K562 (cell line): ENCODE results near the gene MAP2K7. TPM values are rescaled to one million over a fixed set of nuclear protein-coding genes. Genes with fewer than 3 reads are reported as not detected.

Experiments used
- ATAC-seq: fragments of 200-7000 bp; cut with Tn5 transposase; 3 replicates; pipeline ENCODE4 v1.9.1; 2020; ENCODE audit warnings: moderate library complexity
- BruUV-seq: library from RNA; stranded (reverse); fragments of 400-500 nt; replicated peaks from 2 replicates; lab custom pipeline; 2021; lab: Mats Ljungman, UMichigan
- CTCF ChIA-PET: fragments of 300-600 bp; formaldehyde crosslinking; extraction: SDS; loops from one replicate; lab custom pipeline; 2021; ENCODE audit warnings: low intra/inter-chr PET ratio; lab: Yijun Ruan, JAX
- POLR2A ChIA-PET: fragments of 300-600, 350-650 bp; sonication (Branson Sonifier 250); formaldehyde crosslinking; extraction: SDS; loops from one replicate; lab custom pipeline; 2021; ENCODE audit warnings: antibody characterized with exemption, inconsistent platforms; lab: Yijun Ruan, JAX
- DNase-seq, 4 experiments: peaks; one replicate each; pipeline versions ENCODE4 v3.0.0 to v3.0.0-alpha.2; 2011 to 2018; ENCODE audit warnings: low spot score in 3 of 4, mixed read lengths in 3 of 4; ENCODE audit errors: extremely low read depth in 1 of 4
- FAIRE-seq: peaks from 2 replicates; lab custom pipeline; 2011; peaks lifted over from hg19 to GRCh38; lab: Jason Lieb, UNC
- H2AFZ ChIP-seq: 2 replicates; pipeline ENCODE4 v1.6.0; 2011; ENCODE audit warnings: low read depth, low read length, control low read depth, inconsistent platforms
- H3K27ac ChIP-seq: fragments of 200-600 bp; 3 replicates; pipeline ENCODE4 v1.8.0; 2011; ENCODE audit warnings: low read depth, mild to moderate bottlenecking, control low read depth, inconsistent platforms, low read length, moderate library complexity, mixed read lengths; ENCODE audit errors: extremely low read depth
- H3K27me3 ChIP-seq, 2 experiments: fragments of 300-600 bp in 1 of 2; 2 replicates in 1 of 2; 3 replicates in 1 of 2; pipeline versions ENCODE4 v1.6.0 to v1.8.0; 2011; ENCODE audit warnings: inconsistent platforms in 2 of 2, low read length in 2 of 2, mild to moderate bottlenecking in 1 of 2, mixed read lengths in 1 of 2, moderate library complexity in 1 of 2; ENCODE audit not compliant: control insufficient read depth in 2 of 2, insufficient read depth in 2 of 2
- H3K36me3 ChIP-seq: fragments of 300-600 bp; 3 replicates; pipeline ENCODE4 v1.8.0; 2011; ENCODE audit warnings: mild to moderate bottlenecking, low read length, inconsistent platforms; ENCODE audit not compliant: control insufficient read depth, insufficient read depth
- H3K4me1 ChIP-seq, 2 experiments: fragments of 200-600 bp in 1 of 2; replicated peaks in 1 of 2; 2 replicates in 1 of 2; 3 replicates in 1 of 2; pipeline versions ENCODE4 v1.5.1 to v1.8.0; 2011; ENCODE audit warnings: inconsistent platforms in 2 of 2, low read length in 2 of 2, mild to moderate bottlenecking in 1 of 2, mixed read lengths in 1 of 2, moderate library complexity in 1 of 2; ENCODE audit not compliant: control insufficient read depth in 2 of 2, insufficient read depth in 2 of 2
- H3K4me2 ChIP-seq: 2 replicates; pipeline ENCODE4 v1.6.1; 2011; ENCODE audit warnings: low read length, control low read depth, inconsistent platforms, mixed read lengths; ENCODE audit not compliant: insufficient read depth
- H3K4me3 ChIP-seq: fragments of 200-600 bp; sonication (generic), shearing (Covaris generic); 2 replicates; pipeline ENCODE4 v1.5.1; 2016; ENCODE audit warnings: control low read depth, inconsistent platforms
- H3K79me2 ChIP-seq: fragments of 200-600 bp; 3 replicates; pipeline ENCODE4 v1.8.0; 2011; ENCODE audit warnings: low read length, inconsistent platforms; ENCODE audit not compliant: control insufficient read depth, insufficient read depth
- H3K9ac ChIP-seq, 2 experiments: 2 replicates each; pipeline versions ENCODE4 v1.6.0 to v1.6.1; 2011; ENCODE audit warnings: low read depth in 2 of 2, low read length in 2 of 2, control low read depth in 1 of 2, inconsistent platforms in 1 of 2, mild to moderate bottlenecking in 1 of 2, mixed read lengths in 1 of 2; ENCODE audit not compliant: insufficient read depth in 1 of 2
- H3K9me1 ChIP-seq: one replicate; pipeline ENCODE4 v1.6.0; 2011; ENCODE audit warnings: inconsistent platforms, mild to moderate bottlenecking, low read length, moderate library complexity; ENCODE audit not compliant: control insufficient read depth, insufficient read depth
- H3K9me3 ChIP-seq: replicated peaks from 2 replicates; pipeline ENCODE4 v1.5.1; 2011; ENCODE audit warnings: low read depth, low read length, inconsistent platforms; ENCODE audit not compliant: control insufficient read depth, insufficient read depth
- H4K20me1 ChIP-seq: replicated peaks from 2 replicates; pipeline ENCODE4 v1.6.1; 2011; ENCODE audit warnings: low read length, inconsistent platforms, mixed read lengths; ENCODE audit not compliant: control insufficient read depth, insufficient read depth
- ATF3 ChIP-seq, 2 experiments: fragments of 450-650 bp in 1 of 2; sonication (generic) in 1 of 2; formaldehyde crosslinking in 1 of 2; IDR thresholded peaks in 1 of 2; conservative IDR thresholded peaks in 1 of 2; 2 replicates each; pipeline versions ENCODE4 v1.6.1 to v1.8.1; 2016 to 2023; ENCODE audit warnings: mild to moderate bottlenecking in 2 of 2, moderate library complexity in 2 of 2, inconsistent platforms in 1 of 2, missing genetic modification reagents in 1 of 2
- CREB1 ChIP-seq, 2 experiments: sonication (generic) in 1 of 2; formaldehyde crosslinking in 1 of 2; IDR thresholded peaks; 2 replicates each; pipeline versions ENCODE4 v1.6.1 to v1.8.0; 2012 to 2022; ENCODE audit warnings: inconsistent platforms in 1 of 2, mild to moderate bottlenecking in 1 of 2, missing genetic modification reagents in 1 of 2, moderate library complexity in 1 of 2
- POLR2A ChIP-seq: fragments of 450-650 bp; conservative IDR thresholded peaks from 2 replicates; pipeline ENCODE4 v1.6.1; 2016
- RBM22 ChIP-seq: fragments of 200-400 bp; formaldehyde crosslinking; IDR thresholded peaks from 2 replicates; pipeline ENCODE4 v1.6.1; 2018; ENCODE audit warnings: low read length, low read depth; ENCODE audit not compliant: poor library complexity, severe bottlenecking
- RBM34 ChIP-seq: fragments of 200-400 bp; formaldehyde crosslinking; IDR thresholded peaks from 2 replicates; pipeline ENCODE4 v1.6.1; 2018; ENCODE audit warnings: low read length, borderline replicate concordance; ENCODE audit not compliant: insufficient read depth
- RFX5 ChIP-seq: IDR thresholded peaks from 2 replicates; pipeline ENCODE4 v1.6.1; 2011; ENCODE audit warnings: low read depth, mild to moderate bottlenecking, improper control_type of control experiment, low read length
- SRSF7 ChIP-seq: fragments of 200-400 bp; formaldehyde crosslinking; optimal IDR thresholded peaks from 2 replicates; pipeline ENCODE3; 2017; ENCODE audit warnings: mild to moderate bottlenecking, low read depth, low read length
- TAF15 ChIP-seq: fragments of 200-400 bp; formaldehyde crosslinking; IDR thresholded peaks from 2 replicates; pipeline ENCODE4 v1.6.1; 2017; ENCODE audit warnings: mild to moderate bottlenecking, low read depth, low read length, moderate library complexity
- TRIM28 ChIP-seq: fragments of 450-650 bp; IDR thresholded peaks from 2 replicates; pipeline ENCODE4 v1.6.1; 2017
- USF2 ChIP-seq: sonication (generic); formaldehyde crosslinking; IDR thresholded peaks from 2 replicates; pipeline ENCODE4 v1.5.0; 2020; ENCODE audit warnings: missing genetic modification reagents
- YBX1 ChIP-seq: fragments of 450-650 bp; IDR thresholded peaks from 2 replicates; pipeline ENCODE4 v1.7.1; 2016; ENCODE audit warnings: mild to moderate bottlenecking
- WGBS: fragments of 100-300 bp; shearing (Covaris generic); methylation state at CpG from one replicate; pipeline ENCODE4 v1.1.6; 2016; ENCODE audit warnings: low coverage, mixed read lengths; ENCODE audit not compliant: insufficient coverage; ENCODE audit errors: missing lambda C conversion rate; 5-methylcytosine and 5-hydroxymethylcytosine counted together
- in situ Hi-C: fragments of 300-500 bp; cut with MboI; formaldehyde crosslinking; loops from 4 replicates; pipeline ENCODE4 v1.15.0; 2018; ENCODE audit warnings: inconsistent platforms, mixed read lengths
- intact Hi-C: fragments of 100-400 bp; cut with micrococcal nuclease; formaldehyde crosslinking; loops from 2 replicates; pipeline ENCODE4 v1.14.2; 2022
- polyA plus RNA-seq, 8 experiments: library from polyadenylated mRNA; depleted of rRNA in 4 of 8; stranded (reverse) in 5 of 8; unstranded in 3 of 8; fragments of >200 nt; fragmentation: Nextera tagmentation in 2 of 8; fragmentation: Illumina TruSeq in 1 of 8; extraction: Ambion mirVana in 2 of 8; extraction: Trizol in 1 of 8; gene quantifications; 2 replicates each; pipeline versions ENCODE4 v1.2.1 to v1.2.3, GENCODE V29; 2011 to 2014; ENCODE audit warnings: inconsistent platforms in 1 of 8, missing spikeins in 1 of 8
- total RNA-seq, 7 experiments: library from RNA; depleted of rRNA in 6 of 7; stranded (reverse); fragments of >200 nt in 6 of 7; fragmentation: Illumina TruSeq in 2 of 7; extraction: Trizol in 2 of 7; gene quantifications; 2 replicates each; pipeline versions ENCODE4 v1.2.1 to v1.2.3, GENCODE V29; 2011 to 2021; ENCODE audit warnings: low replicate concordance in 1 of 7
- TF ChIP-seq, protein P1 (sequence below): sonication (generic); formaldehyde crosslinking; IDR thresholded peaks from 2 replicates; pipeline ENCODE4 v1.8.0; 2022; ENCODE audit warnings: mild to moderate bottlenecking, missing genetic modification reagents
- TF ChIP-seq, protein P2 (sequence below): fragments of 450-650 bp; IDR thresholded peaks from 2 replicates; pipeline ENCODE4 v1.6.1; 2016; ENCODE audit warnings: mild to moderate bottlenecking

The MAP2K7 gene
- total and polyA plus RNA-seq, 9 of the 15 experiments (the other 6 are each of a cell fraction or from before 2014, with no cell fraction given), result 0.51 to 45.8 (median 14.1) TPM

- TF ChIP-seq ATF3 (IDR thresholded peaks at IDR 0.05) (0 out of 2 replicates have a peak, but pooled peaks have one; percentile 11), ATF3 (CRISPR knock-in tag; conservative IDR thresholded peaks at IDR 0.05) (no peak), CREB1 (IDR thresholded peaks at IDR 0.05) (no peak), CREB1 (CRISPR knock-in tag; IDR thresholded peaks at IDR 0.05) (no peak)
Measured at GRCh38 chr19:7926727-7927604, 23.3 kb downstream of the MAP2K7 start (continued).

DNA sequence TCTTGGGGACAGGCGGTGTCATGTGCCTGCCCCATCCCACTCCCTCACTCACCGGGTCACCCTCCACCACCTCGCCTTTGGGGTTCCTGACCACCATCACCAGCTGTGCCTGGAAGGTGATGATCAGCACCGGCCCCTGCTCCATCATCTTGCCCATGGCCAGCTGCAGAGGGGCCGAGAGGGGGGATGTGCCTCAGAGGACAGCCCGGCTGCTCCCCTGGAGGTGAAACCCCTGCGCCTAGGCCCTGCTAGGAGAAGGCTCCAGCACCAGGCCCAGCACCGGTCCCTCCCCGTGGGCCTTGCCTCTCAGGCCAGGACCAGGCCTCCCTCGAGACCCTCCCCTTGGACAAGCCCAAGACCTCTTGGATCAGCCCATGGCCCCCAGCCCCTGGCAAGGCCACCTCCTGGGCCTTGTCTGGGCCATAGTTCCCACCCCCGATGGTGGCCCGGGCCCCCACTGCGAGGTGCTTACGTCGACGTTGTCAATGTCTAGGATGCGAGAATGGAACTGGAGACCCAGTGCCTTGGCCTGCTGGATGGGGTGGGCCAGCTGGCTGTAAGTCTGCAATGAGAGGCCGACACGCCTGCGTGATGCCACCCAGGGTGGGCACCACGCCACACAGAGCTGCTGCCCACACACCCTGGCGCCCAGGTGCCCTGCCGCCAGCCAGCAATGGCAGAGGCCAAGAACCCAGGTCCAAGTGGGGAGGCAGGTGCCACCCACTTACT, 24.1 kb downstream of the MAP2K7 start:
- in situ Hi-C loops, result no loop called here
- Histone ChIP-seq H3K4me3 (no peak overlapping the region), H3K4me1 (peaks cover 11 to 85% of the 10 kb centered on the region in 2 experiments), H2AFZ (no peak overlapping the region), H3K79me2 (no peaks in the 10 kb centered on the region), H3K27me3 (no peaks in the 10 kb centered on the region), H4K20me1 (peaks cover 21% of the 10 kb centered on the region), H3K9ac (peak overlapping the region in 1 of 2 experiments; percentile 62; a peak in 2 of 4 replicates), H3K4me2 (no peak overlapping the region), H3K9me1 (no peaks in the 10 kb centered on the region), H3K9me3 (no peaks in the 10 kb centered on the region), H3K27ac (no peak overlapping the region), H3K36me3 (peaks cover 53% of the 10 kb centered on the region; the same call in 2 of the 3 replicates)
- WGBS, result 94% methylated on average over 15 of the region's 23 CpGs
- DNase-seq (no peak), ATAC-seq (no peak), FAIRE-seq (no peak)
- intact Hi-C loops, result no loop called here
- CTCF ChIA-PET, result no interaction called here
- no TSS peak for BruUV-seq
- POLR2A ChIA-PET, result interaction anchor here (0.6 to 2.7 kb wide), 3 partner anchors 15 to 520 kb away, joined by 3 to 17 read pairs (median 3); partner anchors contain the start of genes NDUFA7, RPS28 and TIMM44
- no peak for TF ChIP-seq TAF15
- TF ChIP-seq, protein P1, sequence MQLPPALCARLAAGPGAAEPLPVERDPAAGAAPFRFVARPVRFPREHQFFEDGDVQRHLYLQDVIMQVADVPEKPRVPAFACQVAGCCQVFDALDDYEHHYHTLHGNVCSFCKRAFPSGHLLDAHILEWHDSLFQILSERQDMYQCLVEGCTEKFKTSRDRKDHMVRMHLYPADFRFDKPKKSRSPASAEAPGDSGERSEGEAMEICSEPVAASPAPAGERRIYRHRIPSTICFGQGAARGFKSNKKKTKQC, result no peak
- TF ChIP-seq SRSF7, result no peak
- TF ChIP-seq, protein P2, sequence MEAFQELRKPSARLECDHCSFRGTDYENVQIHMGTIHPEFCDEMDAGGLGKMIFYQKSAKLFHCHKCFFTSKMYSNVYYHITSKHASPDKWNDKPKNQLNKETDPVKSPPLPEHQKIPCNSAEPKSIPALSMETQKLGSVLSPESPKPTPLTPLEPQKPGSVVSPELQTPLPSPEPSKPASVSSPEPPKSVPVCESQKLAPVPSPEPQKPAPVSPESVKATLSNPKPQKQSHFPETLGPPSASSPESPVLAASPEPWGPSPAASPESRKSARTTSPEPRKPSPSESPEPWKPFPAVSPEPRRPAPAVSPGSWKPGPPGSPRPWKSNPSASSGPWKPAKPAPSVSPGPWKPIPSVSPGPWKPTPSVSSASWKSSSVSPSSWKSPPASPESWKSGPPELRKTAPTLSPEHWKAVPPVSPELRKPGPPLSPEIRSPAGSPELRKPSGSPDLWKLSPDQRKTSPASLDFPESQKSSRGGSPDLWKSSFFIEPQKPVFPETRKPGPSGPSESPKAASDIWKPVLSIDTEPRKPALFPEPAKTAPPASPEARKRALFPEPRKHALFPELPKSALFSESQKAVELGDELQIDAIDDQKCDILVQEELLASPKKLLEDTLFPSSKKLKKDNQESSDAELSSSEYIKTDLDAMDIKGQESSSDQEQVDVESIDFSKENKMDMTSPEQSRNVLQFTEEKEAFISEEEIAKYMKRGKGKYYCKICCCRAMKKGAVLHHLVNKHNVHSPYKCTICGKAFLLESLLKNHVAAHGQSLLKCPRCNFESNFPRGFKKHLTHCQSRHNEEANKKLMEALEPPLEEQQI, result no peak
- no peak for TF ChIP-seq USF2 (CRISPR knock-in tag)
- TF ChIP-seq TRIM28, result no peak
- TF ChIP-seq RFX5, result no peak
- no peak for TF ChIP-seq RBM34
- TF ChIP-seq RBM22, result peak; percentile 68
- TF ChIP-seq YBX1, result no peak
- TF ChIP-seq POLR2A, result peak; percentile 52
